GM23248 (cell line): ENCODE data around the gene ACTR5. TPM values are rescaled to one million over a fixed set of nuclear protein-coding genes. Genes with fewer than 3 reads are reported as not detected.

Source experiments
- DNase-seq: peaks from one replicate; pipeline ENCODE4 v3.0.0-alpha.2; 2015
- H2AFZ ChIP-seq: fragments of 200-600 bp; sonication (generic); 2 replicates; pipeline ENCODE4 v1.6.1; 2016; ENCODE audit warnings: antibody characterized with exemption
- H3F3A ChIP-seq: fragments of 200-600 bp; sonication (generic); 2 replicates; pipeline ENCODE4 v1.6.1; 2016; ENCODE audit warnings: mild to moderate bottlenecking, antibody characterized with exemption, mixed run types; ENCODE audit not compliant: insufficient read depth
- H3K27ac ChIP-seq: fragments of 200-600 bp; sonication (generic); 2 replicates; pipeline ENCODE4 v1.5.1; 2016; ENCODE audit warnings: mild to moderate bottlenecking
- H3K27me3 ChIP-seq: fragments of 200-600 bp; sonication (generic); replicated peaks from 2 replicates; pipeline ENCODE4 v1.6.1; 2016; ENCODE audit warnings: mild to moderate bottlenecking; ENCODE audit not compliant: insufficient read depth
- H3K36me3 ChIP-seq: fragments of 200-600 bp; sonication (generic); 2 replicates; pipeline ENCODE4 v1.6.1; 2016; ENCODE audit warnings: low read depth, mild to moderate bottlenecking
- H3K4me1 ChIP-seq: fragments of 200-600 bp; sonication (generic); 2 replicates; pipeline ENCODE4 v1.6.1; 2016; ENCODE audit warnings: mild to moderate bottlenecking; ENCODE audit not compliant: insufficient read depth
- H3K4me2 ChIP-seq: fragments of 200-600 bp; sonication (generic); one replicate; pipeline ENCODE4 v1.6.1; 2016; ENCODE audit warnings: mild to moderate bottlenecking; ENCODE audit not compliant: unreplicated experiment
- H3K4me3 ChIP-seq: fragments of 200-600 bp; sonication (generic); 2 replicates; pipeline ENCODE4 v1.5.1; 2016; ENCODE audit warnings: mild to moderate bottlenecking
- H3K79me2 ChIP-seq: fragments of 200-600 bp; sonication (generic); 2 replicates; pipeline ENCODE4 v1.6.1; 2016; ENCODE audit warnings: mild to moderate bottlenecking; ENCODE audit not compliant: insufficient read depth
- H3K9ac ChIP-seq: fragments of 200-600 bp; sonication (generic); 2 replicates; pipeline ENCODE4 v1.6.1; 2016; ENCODE audit warnings: mild to moderate bottlenecking
- H3K9me2 ChIP-seq: fragments of 200-600 bp; sonication (generic); 2 replicates; pipeline ENCODE4 v1.6.1; 2016; ENCODE audit warnings: mixed run types, mild to moderate bottlenecking, moderate library complexity; ENCODE audit not compliant: insufficient read depth
- H3K9me3 ChIP-seq: fragments of 200-600 bp; sonication (generic); one replicate; pipeline ENCODE4 v1.6.1; 2017; ENCODE audit warnings: low read depth
- H4K20me1 ChIP-seq: fragments of 200-600 bp; sonication (generic); 2 replicates; pipeline ENCODE4 v1.6.0; 2016; ENCODE audit not compliant: insufficient read depth
- EZH2 ChIP-seq: fragments of 200-600 bp; sonication (generic); IDR thresholded peaks from 2 replicates; pipeline ENCODE4 v1.6.1; 2018; ENCODE audit warnings: antibody characterized with exemption, mild to moderate bottlenecking; ENCODE audit not compliant: insufficient read depth, poor library complexity, severe bottlenecking
- EZH2phosphoT487 ChIP-seq: fragments of 200-600 bp; sonication (generic); IDR thresholded peaks from 2 replicates; pipeline ENCODE4 v1.6.1; 2018; ENCODE audit warnings: antibody characterized with exemption, moderate library complexity, mild to moderate bottlenecking, low read depth; ENCODE audit not compliant: insufficient read depth
- WGBS, 2 experiments: methylation state at CpG; one replicate each; pipeline ENCODE4 v1.1.6; 2015 to 2017; ENCODE audit warnings: low lambda C conversion rate in 2 of 2, low coverage in 1 of 2; ENCODE audit errors: missing lambda C conversion rate in 2 of 2; 5-methylcytosine and 5-hydroxymethylcytosine counted together
- in situ Hi-C: fragments of 300-500 bp; cut with MboI; formaldehyde crosslinking; loops from 2 replicates; pipeline ENCODE4 v1.15.0; 2020
- polyA plus RNA-seq: library from polyadenylated mRNA; unstranded; fragments of >200 nt; fragmentation: Nextera tagmentation; extraction: Ambion mirVana; gene quantifications from 2 replicates; pipeline ENCODE4 v1.2.1, GENCODE V29; 2016
- total RNA-seq: library from RNA; depleted of rRNA; stranded (reverse); fragments of >200 nt; shearing (Covaris generic); gene quantifications from 2 replicates; pipeline ENCODE4 v1.2.3, GENCODE V29; 2014

Gene ACTR5
- total and polyA plus RNA-seq, 2 experiments from 2014 or later = 3.0 to 4.0 TPM

DNA sequence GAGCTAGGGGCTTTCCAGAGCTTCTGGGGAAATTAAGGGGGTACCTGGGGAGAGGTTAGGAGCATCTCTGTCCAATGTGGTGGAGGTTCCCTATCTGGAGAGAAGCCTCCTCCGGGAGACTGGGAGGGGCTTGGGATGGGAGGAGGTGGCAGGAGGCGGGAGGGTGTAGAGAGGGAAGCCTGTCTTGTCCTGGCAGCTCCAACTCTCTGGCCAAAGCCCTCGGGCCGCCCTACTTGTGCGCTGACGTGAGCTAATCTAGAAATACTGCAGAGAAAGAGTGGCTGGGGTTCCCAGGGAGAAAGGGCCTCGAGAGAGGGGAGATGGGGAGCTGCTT lies 25.6 kb upstream of the ACTR5 start:
- Histone ChIP-seq H3K9ac (no peak overlapping the region), H3K4me3 (no peak overlapping the region), H3K9me2 (no peaks in the 10 kb centered on the region), H3K4me2 (no peak overlapping the region), H3K79me2 (no peaks in the 10 kb centered on the region), H3K27ac (no peak overlapping the region), H4K20me1 (no peaks in the 10 kb centered on the region), H3K4me1 (no peaks in the 10 kb centered on the region), H3K27me3 (peaks cover 90% of the 10 kb centered on the region), H3K9me3 (no peaks in the 10 kb centered on the region), H3K36me3 (no peaks in the 10 kb centered on the region), H2AFZ (no peak overlapping the region), H3F3A (no peaks in the 10 kb centered on the region)
- TF ChIP-seq EZH2 (no peak), EZH2phosphoT487 (no peak)
- WGBS, 2 experiments = 6 to 9% methylated on average over 5 to 7 of the region's 7 CpGs
- in situ Hi-C loops = no loop called here
- DNase-seq = no peak

DNA sequence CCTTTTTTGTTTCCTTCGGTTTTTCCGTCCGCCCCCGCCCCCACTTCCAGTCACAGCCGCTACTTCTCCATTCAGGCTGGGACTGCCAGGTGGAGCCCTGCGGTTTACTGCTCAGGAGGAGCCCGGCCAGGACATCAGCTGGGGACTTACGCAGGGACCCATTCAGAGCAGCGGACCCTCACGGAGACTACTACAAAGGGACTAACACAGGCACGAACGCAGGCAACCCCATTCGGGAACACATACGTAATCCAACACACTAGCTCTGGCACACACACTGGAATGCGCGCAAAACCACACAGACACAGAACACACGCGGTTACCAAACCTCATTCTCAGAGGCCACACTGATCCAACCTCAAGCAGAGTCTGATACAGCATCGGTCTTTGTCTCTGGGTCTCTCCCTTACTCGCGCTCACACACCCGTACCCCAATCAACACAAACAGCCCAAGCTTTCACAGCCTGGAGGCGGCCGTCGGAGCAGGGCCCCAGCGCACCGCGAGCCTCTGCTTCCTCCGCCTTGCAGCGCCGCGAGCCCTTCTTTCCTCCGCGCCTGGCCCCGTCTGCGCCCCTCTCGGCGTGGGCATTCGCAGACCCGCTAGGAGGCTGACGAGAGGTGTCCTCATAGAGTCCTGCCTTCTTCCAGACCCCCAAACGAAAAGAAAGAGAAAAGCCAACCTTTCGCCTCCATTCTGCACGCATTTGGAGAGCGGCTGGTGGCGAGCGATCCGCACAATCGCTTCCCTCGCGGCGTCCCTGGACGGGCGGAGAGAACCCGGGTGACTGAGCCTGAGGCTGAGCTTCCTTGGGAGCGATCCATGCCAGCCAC lies 25.0 kb upstream of the ACTR5 start:
- DNase-seq = peak; percentile 32

DNA sequence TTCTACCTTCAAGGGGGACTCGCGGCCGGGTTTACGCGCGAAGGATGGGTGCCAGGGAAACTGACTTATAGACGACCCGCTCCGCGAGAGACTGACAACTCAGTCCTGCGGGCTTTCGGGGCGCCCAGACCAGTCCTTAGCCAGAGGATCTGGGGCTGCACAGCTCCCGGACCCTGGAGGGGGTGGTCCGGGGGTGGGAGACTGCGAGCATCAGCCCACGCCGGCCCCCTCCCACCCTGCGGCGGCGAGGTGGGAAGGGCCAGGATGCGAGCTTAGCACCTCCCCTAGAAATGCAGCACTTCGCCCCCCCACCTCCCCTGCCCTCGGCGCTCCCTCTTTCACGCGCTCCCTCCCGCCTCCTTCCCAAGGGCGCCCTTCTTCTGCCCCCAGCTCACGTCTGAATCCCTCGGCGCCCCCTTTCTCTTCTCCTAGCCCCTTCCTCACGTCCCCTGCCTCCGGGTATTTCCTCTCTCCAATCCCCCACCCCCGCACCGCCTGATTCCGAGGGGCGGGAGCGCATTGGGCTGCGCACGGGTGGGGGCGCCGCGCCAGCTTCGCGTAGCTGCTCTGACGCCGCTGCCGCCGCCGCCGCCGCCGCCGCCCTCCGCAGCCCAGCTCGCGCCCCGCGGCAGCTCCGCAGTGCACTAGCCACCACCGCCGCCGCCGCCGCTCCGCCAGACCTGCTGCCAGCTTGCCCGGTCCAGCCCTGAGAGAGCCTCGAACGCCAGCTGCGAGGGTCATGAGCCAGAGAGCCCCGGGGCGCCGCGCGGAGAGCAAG lies 24.2 kb upstream of the ACTR5 start, which contains the start of gene SLC32A1:
Gene SLC32A1 (plus strand): TSS at position 639 of the 778 bp plus-strand sequence. CDS start 239 bp downstream, outside the sequence.
- DNase-seq = no peak
- in situ Hi-C loops = no loop called here
- Histone ChIP-seq H2AFZ (no peak within 1 kb of the TSS), H3K27ac (no peak within 1 kb of the TSS), H3F3A (no peaks in the 10 kb centered on the region), H3K36me3 (no peaks in the 10 kb centered on the region), H3K27me3 (peaks cover 93% of the 10 kb centered on the region), H4K20me1 (no peaks in the 10 kb centered on the region), H3K9me3 (no peaks in the 10 kb centered on the region), H3K4me3 (no peak within 1 kb of the TSS), H3K4me1 (no peaks in the 10 kb centered on the region), H3K4me2 (no peak within 1 kb of the TSS), H3K9me2 (no peaks in the 10 kb centered on the region), H3K9ac (no peak within 1 kb of the TSS), H3K79me2 (no peaks in the 10 kb centered on the region)
- 3 to 5% methylated on average over 26 to 74 of the region's 76 CpGs for WGBS, 2 experiments
- TF ChIP-seq EZH2 (peak; percentile 45), EZH2phosphoT487 (no peak)

More for the DNA sequence above, 25.0 kb upstream of the ACTR5 start:
- peaks cover 92% of the 10 kb centered on the region for H3K27me3 ChIP-seq
- WGBS, 2 experiments = 4 to 5% methylated on average over 56 of the region's 56 CpGs
- in situ Hi-C loops = no loop called here
- no peaks in the 10 kb centered on the region for H4K20me1 ChIP-seq
- H3K4me2 ChIP-seq = no peak overlapping the region
- H3K4me3 ChIP-seq = no peak overlapping the region
- TF ChIP-seq EZH2 (peak; percentile 31), EZH2phosphoT487 (0 out of 2 replicates have a peak, but pooled peaks have one; percentile 15)
- H3K36me3 ChIP-seq = no peaks in the 10 kb centered on the region
- no peaks in the 10 kb centered on the region for H3K79me2 ChIP-seq
- no peak overlapping the region for H3K27ac ChIP-seq
- H3F3A ChIP-seq = no peaks in the 10 kb centered on the region
- H3K9me3 ChIP-seq = no peaks in the 10 kb centered on the region
- H3K4me1 ChIP-seq = no peaks in the 10 kb centered on the region
- H2AFZ ChIP-seq = no peak overlapping the region
- H3K9ac ChIP-seq = no peak overlapping the region
- no peaks in the 10 kb centered on the region for H3K9me2 ChIP-seq

DNA sequence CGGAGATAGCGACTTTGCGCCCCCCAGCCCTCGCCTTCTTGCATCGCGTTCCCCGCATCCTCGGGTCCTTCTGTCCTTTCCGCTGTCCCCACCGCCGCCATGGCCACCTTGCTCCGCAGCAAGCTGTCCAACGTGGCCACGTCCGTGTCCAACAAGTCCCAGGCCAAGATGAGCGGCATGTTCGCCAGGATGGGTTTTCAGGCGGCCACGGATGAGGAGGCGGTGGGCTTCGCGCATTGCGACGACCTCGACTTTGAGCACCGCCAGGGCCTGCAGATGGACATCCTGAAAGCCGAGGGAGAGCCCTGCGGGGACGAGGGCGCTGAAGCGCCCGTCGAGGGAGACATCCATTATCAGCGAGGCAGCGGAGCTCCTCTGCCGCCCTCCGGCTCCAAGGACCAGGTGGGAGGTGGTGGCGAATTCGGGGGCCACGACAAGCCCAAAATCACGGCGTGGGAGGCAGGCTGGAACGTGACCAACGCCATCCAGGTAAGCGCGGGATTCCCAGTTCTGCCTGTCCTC lies 23.6 kb upstream of the ACTR5 start:
- Histone ChIP-seq H4K20me1 (no peaks in the 10 kb centered on the region), H3K4me1 (no peaks in the 10 kb centered on the region), H3K27me3 (peaks cover 98% of the 10 kb centered on the region), H3K9me2 (no peaks in the 10 kb centered on the region), H3K4me3 (no peak overlapping the region), H3K36me3 (no peaks in the 10 kb centered on the region), H2AFZ (no peak overlapping the region), H3K4me2 (no peak overlapping the region), H3F3A (no peaks in the 10 kb centered on the region), H3K9ac (no peak overlapping the region), H3K27ac (no peak overlapping the region), H3K9me3 (no peaks in the 10 kb centered on the region), H3K79me2 (no peaks in the 10 kb centered on the region)
- DNase-seq = no peak
- peak; percentile 20 for TF ChIP-seq EZH2
- 0 out of 2 replicates have a peak, but pooled peaks have one; percentile 44 for TF ChIP-seq EZH2phosphoT487
- 1 to 5% methylated on average over 45 to 46 of the region's 46 CpGs for WGBS, 2 experiments
- in situ Hi-C loops = no loop called here
